ENCODE measurements around the gene PHKB. TPM values are rescaled to one million over a fixed set of nuclear protein-coding genes. Genes with fewer than 3 reads are reported as not detected.
A peak's percentile ranks its signal among the peaks of the same experiment; 100 is the strongest.

The PHKB gene
- polyA plus RNA-seq, 3 donors, result 49.8 to 53.1 (median 50.8) TPM

- Histone ChIP-seq H3K79me2 (ENCODE audit: insufficient read depth, low read length) (peaks cover 79% of the 10 kb centered on the region), H3K27ac (ENCODE audit: low read depth in 1 of 2, low read length in 2 of 2) (no peak overlapping the region), H3K4me2 (replicated peaks; ENCODE audit: extremely low read depth, low read length, poor library complexity, severe bottlenecking) (no peak overlapping the region), H3K4me3 (replicated peaks in 1 of 3; ENCODE audit: low read depth in 2 of 3, low read length in 3 of 3) (no peak overlapping the region), H3K4me1 (ENCODE audit: control insufficient read depth in 1 of 2, insufficient read depth in 2 of 2, low read length in 2 of 2) (peaks cover 13 to 16% of the 10 kb centered on the region in 2 donors), H3K27me3 (ENCODE audit: control insufficient read depth in 2 of 2, insufficient read depth in 2 of 2, low read length in 2 of 2) (no peaks in the 10 kb centered on the region), H3K9ac (ENCODE audit: insufficient read depth, low read length, poor library complexity, severe bottlenecking) (no peak overlapping the region), H2AFZ (ENCODE audit: insufficient read depth, low read depth, low read length, poor library complexity, severe bottlenecking) (no peak overlapping the region), H3K36me3 (replicated peaks in 1 of 2; ENCODE audit: control insufficient read depth in 1 of 2, insufficient read depth in 2 of 2, low read length in 2 of 2) (peaks cover 0 to 40% of the 10 kb centered on the region in 2 donors), H3K9me3 (replicated peaks in 1 of 2; ENCODE audit: control insufficient read depth in 1 of 2, insufficient read depth in 1 of 2, low read length in 2 of 2) (peaks cover 12 to 36% of the 10 kb centered on the region in 2 donors), H4K20me1 (ENCODE audit: insufficient read depth, low read length) (no peaks in the 10 kb centered on the region)
- intact Hi-C loops (cut with micrococcal nuclease), result no loop called here
- TF ChIP-seq CTCF (IDR thresholded peaks at IDR 0.05), result no peak
- Mint-ChIP-seq H3K4me1 (peaks cover 18% of the 10 kb centered on the region), H3K36me3 (peaks cover 34 to 36% of the 10 kb centered on the region in 2 donors), H3K9me3 (peaks cover 9 to 38% (median 30%) of the 10 kb centered on the region in 7 donors), H3K4me3 (no peak overlapping the region), H3K27me3 (ENCODE audit: low read depth in 3 of 3) (peaks cover 0 to 1% (median 0%) of the 10 kb centered on the region in 3 donors), H3K27ac (no peak overlapping the region)
- WGBS (ENCODE audit: insufficient coverage), result no CpG with 5 or more reads among the region's 3 CpGs
- no peak for DNase-seq
Measured at GRCh38 chr16:47488051-47488450, 26.9 kb downstream of the PHKB start.

- peaks cover 11 to 36% of the 10 kb centered on the region in 2 donors for H3K9me3 ChIP-seq (replicated peaks in 1 of 2; ENCODE audit: control insufficient read depth in 1 of 2, insufficient read depth in 1 of 2, low read length in 2 of 2)
- DNase-seq, result no peak
- H3K36me3 ChIP-seq (replicated peaks in 1 of 2; ENCODE audit: control insufficient read depth in 1 of 2, insufficient read depth in 2 of 2, low read length in 2 of 2), result peaks cover 0 to 36% of the 10 kb centered on the region in 2 donors
- peaks cover 72% of the 10 kb centered on the region for H3K79me2 ChIP-seq (ENCODE audit: insufficient read depth, low read length)
- H3K4me1 ChIP-seq (ENCODE audit: control insufficient read depth in 1 of 2, insufficient read depth in 2 of 2, low read length in 2 of 2), result peaks cover 26 to 35% of the 10 kb centered on the region in 2 donors
- H4K20me1 ChIP-seq (ENCODE audit: insufficient read depth, low read length), result no peaks in the 10 kb centered on the region
- H3K4me2 ChIP-seq (replicated peaks; ENCODE audit: extremely low read depth, low read length, poor library complexity, severe bottlenecking), result no peak overlapping the region
- Mint-ChIP-seq H3K27ac (peak overlapping the region in 1 of 7 donors; percentile 40), H3K36me3 (peaks cover 31 to 36% of the 10 kb centered on the region in 2 donors), H3K9me3 (peaks cover 9 to 38% (median 30%) of the 10 kb centered on the region in 7 donors), H3K27me3 (ENCODE audit: low read depth in 3 of 3) (peaks cover 0 to 1% (median 0%) of the 10 kb centered on the region in 3 donors), H3K4me1 (peaks cover 28% of the 10 kb centered on the region), H3K4me3 (no peak overlapping the region)
- no peak for TF ChIP-seq CTCF (IDR thresholded peaks at IDR 0.05)
- H2AFZ ChIP-seq (ENCODE audit: insufficient read depth, low read depth, low read length, poor library complexity, severe bottlenecking), result no peak overlapping the region
- H3K4me3 ChIP-seq (replicated peaks in 1 of 3; ENCODE audit: low read depth in 2 of 3, low read length in 3 of 3), result no peak overlapping the region
- intact Hi-C loops (cut with micrococcal nuclease), result no loop called here
- H3K9ac ChIP-seq (ENCODE audit: insufficient read depth, low read length, poor library complexity, severe bottlenecking), result no peak overlapping the region
- H3K27me3 ChIP-seq (ENCODE audit: control insufficient read depth in 2 of 2, insufficient read depth in 2 of 2, low read length in 2 of 2), result no peaks in the 10 kb centered on the region
- no peak overlapping the region for H3K27ac ChIP-seq (ENCODE audit: low read depth in 1 of 2, low read length in 2 of 2)
Measured at GRCh38 chr16:47490471-47490870, 29.3 kb downstream of the PHKB start.

Data from CD14-positive monocyte (primary cell).